H1 (cell line): Measurements from ENCODE around the gene ABI3. TPM values are rescaled to one million over a fixed set of nuclear protein-coding genes. Genes with fewer than 3 reads are reported as not detected.

Experiments used
- CTCF ChIA-PET: fragments of 300-600 bp; sonication (Branson Sonifier 250); formaldehyde crosslinking; loops from one replicate; lab custom pipeline; 2021; ENCODE audit not compliant: partially characterized antibody; lab: Charles Lee
- POLR2A ChIA-PET: fragments of 300-600 bp; sonication (Branson Sonifier 250); formaldehyde crosslinking; loops from one replicate; lab custom pipeline; 2021; ENCODE audit warnings: inconsistent platforms; ENCODE audit not compliant: partially characterized antibody; lab: Charles Lee
- DNase-seq, 2 experiments: peaks; one replicate each; pipeline versions ENCODE4 v3.0.0 to v3.0.0-alpha.2; 2010 to 2022; ENCODE audit warnings: low spot score in 2 of 2, low read depth in 1 of 2, mixed read lengths in 1 of 2
- FAIRE-seq: peaks from 2 replicates; lab custom pipeline; 2011; peaks lifted over from hg19 to GRCh38; lab: Jason Lieb, UNC
- H2AFZ ChIP-seq: 2 replicates; pipeline ENCODE4 v1.8.1; 2012; ENCODE audit warnings: low read length, inconsistent platforms
- H2AK5ac ChIP-seq: 2 replicates; pipeline ENCODE4 v1.6.1; 2013; ENCODE audit warnings: low read depth, low read length
- H2BK120ac ChIP-seq: replicated peaks from 2 replicates; pipeline ENCODE3; 2013; ENCODE audit warnings: low read depth, low read length, inconsistent platforms
- H2BK12ac ChIP-seq: 2 replicates; pipeline ENCODE4 v1.6.1; 2013; ENCODE audit warnings: low read depth, low read length
- H2BK15ac ChIP-seq: 2 replicates; pipeline ENCODE4 v1.6.1; 2013; ENCODE audit warnings: low read length
- H2BK20ac ChIP-seq: 2 replicates; pipeline ENCODE4 v1.6.1; 2013; ENCODE audit warnings: low read length
- H2BK5ac ChIP-seq: 2 replicates; pipeline ENCODE4 v1.6.1; 2013; ENCODE audit warnings: low read depth, low read length
- H3K14ac ChIP-seq: 2 replicates; pipeline ENCODE4 v1.6.1; 2013; ENCODE audit warnings: inconsistent platforms; ENCODE audit not compliant: insufficient read length
- H3K18ac ChIP-seq: 2 replicates; pipeline ENCODE4 v1.6.1; 2013; ENCODE audit warnings: low read length; ENCODE audit errors: extremely low read depth
- H3K23ac ChIP-seq: 2 replicates; pipeline ENCODE4 v1.6.1; 2013; ENCODE audit warnings: inconsistent platforms; ENCODE audit not compliant: insufficient read length
- H3K23me2 ChIP-seq: 2 replicates; pipeline ENCODE4 v1.6.1; 2013; ENCODE audit warnings: low read depth, low read length
- H3K27ac ChIP-seq: 2 replicates; pipeline ENCODE4 v1.6.1; 2011; ENCODE audit warnings: low read depth, low read length, inconsistent platforms
- H3K27me3 ChIP-seq, 4 experiments: replicated peaks in 1 of 4; 1 replicate in 1 of 4; 2 replicates in 3 of 4; pipeline versions ENCODE4 v1.6.1 to v1.8.1; 2011 to 2013; ENCODE audit warnings: low read length in 3 of 4, mild to moderate bottlenecking in 3 of 4, inconsistent platforms in 2 of 4, mixed read lengths in 2 of 4, moderate library complexity in 1 of 4; ENCODE audit not compliant: control insufficient read depth in 3 of 4, insufficient read depth in 3 of 4; ENCODE audit errors: extremely low read depth in 1 of 4
- H3K36me3 ChIP-seq, 4 experiments: 2 replicates each; pipeline versions ENCODE4 v1.6.1 to v1.8.1; 2011 to 2013; ENCODE audit warnings: mild to moderate bottlenecking in 4 of 4, low read length in 3 of 4, moderate library complexity in 2 of 4, control low read depth in 1 of 4, inconsistent platforms in 1 of 4; ENCODE audit not compliant: insufficient read depth in 4 of 4, control insufficient read depth in 2 of 4
- H3K4ac ChIP-seq: replicated peaks from 2 replicates; pipeline ENCODE3; 2013; ENCODE audit warnings: low read length, low read depth, mixed read lengths, inconsistent platforms; ENCODE audit not compliant: insufficient read length
- H3K4me1 ChIP-seq, 4 experiments: replicated peaks in 1 of 4; 1 replicate in 1 of 4; 2 replicates in 3 of 4; pipeline versions ENCODE4 v1.6.1 to v1.8.1; 2011 to 2013; ENCODE audit warnings: low read length in 3 of 4, inconsistent platforms in 2 of 4, mixed read lengths in 1 of 4; ENCODE audit not compliant: insufficient read depth in 4 of 4, control insufficient read depth in 3 of 4
- H3K4me2 ChIP-seq, 2 experiments: 2 replicates each; pipeline versions ENCODE4 v1.6.1 to v1.8.1; 2011 to 2013; ENCODE audit warnings: low read depth in 2 of 2, low read length in 2 of 2, control low read depth in 1 of 2, inconsistent platforms in 1 of 2, mild to moderate bottlenecking in 1 of 2; ENCODE audit not compliant: insufficient read depth in 1 of 2
- H3K4me3 ChIP-seq, 4 experiments: fragments of 200-600, 300-600 bp in 1 of 4; sonication (generic), shearing (Covaris generic), sonication (Bioruptor Twin) in 1 of 4; 2 replicates each; pipeline versions ENCODE4 v1.5.1 to v1.8.1; 2011 to 2016; ENCODE audit warnings: low read length in 4 of 4, low read depth in 3 of 4, control low read depth in 2 of 4, inconsistent platforms in 2 of 4, mild to moderate bottlenecking in 2 of 4, mixed read lengths in 1 of 4, moderate library complexity in 1 of 4; ENCODE audit not compliant: insufficient read depth in 2 of 4; ENCODE audit errors: extremely low read depth in 1 of 4
- H3K56ac ChIP-seq: replicated peaks from 2 replicates; pipeline ENCODE3; 2013; ENCODE audit warnings: low read depth, mild to moderate bottlenecking, mixed read lengths, low read length, inconsistent platforms; ENCODE audit not compliant: insufficient read length
- H3K79me1 ChIP-seq: 2 replicates; pipeline ENCODE4 v1.6.1; 2013; ENCODE audit warnings: low read depth, low read length, control low read depth
- H3K79me2 ChIP-seq, 2 experiments: 2 replicates each; pipeline versions ENCODE4 v1.6.1 to v1.8.1; 2012 to 2013; ENCODE audit warnings: low read length in 2 of 2, mild to moderate bottlenecking in 2 of 2, inconsistent platforms in 1 of 2; ENCODE audit not compliant: insufficient read depth in 2 of 2, control insufficient read depth in 1 of 2
- H3K9ac ChIP-seq, 4 experiments: replicated peaks in 1 of 4; 1 replicate in 1 of 4; 2 replicates in 3 of 4; pipeline versions ENCODE4 v1.6.1 to v1.8.1; 2011 to 2013; ENCODE audit warnings: low read depth in 3 of 4, low read length in 3 of 4, control low read depth in 2 of 4, mild to moderate bottlenecking in 2 of 4, moderate library complexity in 2 of 4, inconsistent platforms in 1 of 4; ENCODE audit errors: extremely low read depth in 1 of 4
- H3K9me3 ChIP-seq, 2 experiments: 2 replicates each; pipeline versions ENCODE4 v1.6.1 to v1.8.1; 2012 to 2013; ENCODE audit warnings: mild to moderate bottlenecking in 2 of 2, moderate library complexity in 2 of 2, control low read depth in 1 of 2, inconsistent platforms in 1 of 2, low read depth in 1 of 2, low read length in 1 of 2, mixed read lengths in 1 of 2; ENCODE audit not compliant: insufficient read depth in 2 of 2
- H4K20me1 ChIP-seq, 2 experiments: replicated peaks in 1 of 2; 2 replicates each; pipeline versions ENCODE3 to v1.8.1; 2011 to 2013; ENCODE audit warnings: inconsistent platforms in 2 of 2, low read length in 2 of 2, mild to moderate bottlenecking in 1 of 2; ENCODE audit not compliant: insufficient read depth in 2 of 2, control insufficient read depth in 1 of 2
- H4K5ac ChIP-seq: 2 replicates; pipeline ENCODE4 v1.6.1; 2013; ENCODE audit warnings: low read length, low read depth, mixed read lengths, inconsistent platforms; ENCODE audit not compliant: insufficient read length
- H4K8ac ChIP-seq: 2 replicates; pipeline ENCODE4 v1.8.0; 2013; ENCODE audit warnings: mild to moderate bottlenecking, moderate library complexity, low read length, inconsistent platforms; ENCODE audit not compliant: insufficient read depth; ENCODE audit errors: extremely low read depth
- H4K91ac ChIP-seq: replicated peaks from 2 replicates; pipeline ENCODE3; 2013; ENCODE audit warnings: low read length, mixed read lengths, inconsistent platforms; ENCODE audit not compliant: insufficient read length
- MAFK ChIP-seq: IDR thresholded peaks from 2 replicates; pipeline ENCODE4 v1.6.1; 2012; ENCODE audit warnings: low read depth, mild to moderate bottlenecking, improper control_type of control experiment, low read length
- SAP30 ChIP-seq: fragments of 300-600 bp; sonication (generic); IDR thresholded peaks from 2 replicates; pipeline ENCODE4 v1.7.1; 2012; ENCODE audit warnings: low read length, moderate library complexity, mild to moderate bottlenecking, inconsistent platforms; ENCODE audit not compliant: insufficient read depth, insufficient replicate concordance
- SP1 ChIP-seq: IDR thresholded peaks from 2 replicates; pipeline ENCODE4 v1.6.1; 2011; ENCODE audit warnings: low read depth, low read length
- WGBS, 2 experiments: shearing (Covaris generic) in 1 of 2; methylation state at CpG; one replicate each; pipeline versions ENCODE4 v1.1.6 to v1.1.7; 2013 to 2015; ENCODE audit warnings: low lambda C conversion rate in 2 of 2, mixed read lengths in 2 of 2, inconsistent platforms in 1 of 2, low coverage in 1 of 2, missing lambda C conversion rate in 1 of 2; ENCODE audit not compliant: insufficient replicate concordance in 2 of 2, insufficient coverage in 1 of 2, insufficient read length in 1 of 2; ENCODE audit errors: extremely low coverage in 1 of 2, missing lambda C conversion rate in 1 of 2; 5-methylcytosine and 5-hydroxymethylcytosine counted together
- polyA plus RNA-seq, 7 experiments: library from polyadenylated mRNA; depleted of rRNA in 3 of 7; stranded (reverse) in 5 of 7; unstranded in 2 of 7; fragments of >200 nt in 5 of 7; fragments of 200-250 nt in 2 of 7; gene quantifications; 1 replicate in 5 of 7; 2 replicates in 1 of 7; 4 replicates in 1 of 7; pipeline versions ENCODE4 v1.2.1 to v1.2.3, GENCODE V29; 2011 to 2013; ENCODE audit warnings: missing spikeins in 2 of 7, mixed read lengths in 2 of 7
- total RNA-seq: library from RNA; stranded (reverse); fragmentation: NEBNext Ultra II Directional; extraction: Animal tissue kit (Norgen Biotek cat#: 25700); gene quantifications from 2 replicates; pipeline ENCODE4 v1.2.1, GENCODE V29; 2021

ABI3 gene
- total and polyA plus RNA-seq, 2 of the 8 experiments (the other 6 are each of a cell fraction or from before 2014, with no cell fraction given), result 1.3 to 2.5 TPM

- H3K36me3 ChIP-seq, result no peaks in the 10 kb centered on the region
- H3K27me3 ChIP-seq, result no peaks in the 10 kb centered on the region
- H3K4me1 ChIP-seq, result peaks cover 0 to 3% (median 1%) of the 10 kb centered on the region in 4 experiments; a peak in 1 of 7 replicates
- H3K9me3 ChIP-seq, result no peaks in the 10 kb centered on the region
- H2BK12ac ChIP-seq, result 0 out of 2 replicates have a peak overlapping the region, but pooled peaks have one; percentile 39
- H3K79me1 ChIP-seq, result no peaks in the 10 kb centered on the region
- no peak overlapping the region for H2BK20ac ChIP-seq
- DNase-seq, result no peak
- ChIA-PET POLR2A (interaction anchor here (1.4 kb wide), 1 partner anchor 138 kb away, joined by 4 read pairs; no protein-coding TSS in a partner anchor), CTCF (interaction anchor here (0.8 to 2.6 kb wide), 7 partner anchors 9 to 100 kb away, joined by 3 to 16 read pairs (median 5); no protein-coding TSS in a partner anchor)
- H3K4me3 ChIP-seq, result no peak overlapping the region
- no peak overlapping the region for H2AFZ ChIP-seq
- peaks cover 13% of the 10 kb centered on the region for H3K23me2 ChIP-seq
- H3K56ac ChIP-seq, result no peak overlapping the region
- H3K79me2 ChIP-seq, result no peaks in the 10 kb centered on the region
- 69% methylated on average over 4 of the region's 4 CpGs; no CpG with 5 or more reads in 1 of the 2 experiments for WGBS, 2 experiments
- H2AK5ac ChIP-seq, result no peak overlapping the region
- H3K18ac ChIP-seq, result no peak overlapping the region
- H4K91ac ChIP-seq, result no peak overlapping the region
- no peak overlapping the region for H3K14ac ChIP-seq
- no peak overlapping the region for H3K27ac ChIP-seq
- H3K9ac ChIP-seq, result no peak overlapping the region
- peak overlapping the region in 1 of 2 experiments; percentile 99; a peak in 1 of 4 replicates for H3K4me2 ChIP-seq
- H4K8ac ChIP-seq, result no peak overlapping the region
- H4K5ac ChIP-seq, result no peak overlapping the region
- no peaks in the 10 kb centered on the region for H4K20me1 ChIP-seq
- no peak for FAIRE-seq
- H2BK120ac ChIP-seq, result no peak overlapping the region
- no peak overlapping the region; the same call in 1 of the 2 replicates for H2BK15ac ChIP-seq
- no peak overlapping the region; the same call in 1 of the 2 replicates for H2BK5ac ChIP-seq
- H3K23ac ChIP-seq, result no peak overlapping the region
- no peak overlapping the region for H3K4ac ChIP-seq
- no peak for TF ChIP-seq MAFK
- no peak for TF ChIP-seq SP1
- no peak for TF ChIP-seq SAP30
Measured at GRCh38 chr17:49190932-49191331, 19.6 kb upstream of the ABI3 start.
